ENCODE data around the gene TXNRD2.
A peak's percentile ranks its signal among the peaks of the same experiment; 100 is the strongest.
"Not testable (repeated sequence)": the region's sequence is repeated elsewhere in the genome, so short reads cannot be mapped to it uniquely, and the experiment has no call there.

TXNRD2 gene

GRCh38 chr22:19942157-19943081 lies 801 bp upstream of the TXNRD2 start:
- DNase-seq: peak; percentile 65

- peak; percentile 45 for DNase-seq
Observed at GRCh38 chr22:19940536-19941364, 868 bp downstream of the TXNRD2 start.

- DNase-seq: no peak
Observed at GRCh38 chr22:19937616-19938473, 3.8 kb downstream of the TXNRD2 start.

GRCh38 chr22:19936513-19936912 lies 5.1 kb downstream of the TXNRD2 start:
- no peak for DNase-seq

- DNase-seq: not testable (repeated sequence)
Observed at GRCh38 chr22:19935123-19935718, 6.4 kb downstream of the TXNRD2 start.

GRCh38 chr22:19933341-19934241 lies 8.0 kb downstream of the TXNRD2 start:
- no peak for DNase-seq

GRCh38 chr22:19932367-19933206 lies 9.0 kb downstream of the TXNRD2 start:
- DNase-seq: no peak

- DNase-seq: no peak
Observed at GRCh38 chr22:19931514-19931913, 10.1 kb downstream of the TXNRD2 start.

GRCh38 chr22:19930551-19931486 lies 10.8 kb downstream of the TXNRD2 start:
- no peak for DNase-seq

- no peak for DNase-seq
Observed at GRCh38 chr22:19929586-19930550, 11.8 kb downstream of the TXNRD2 start.

GRCh38 chr22:19928207-19928606 lies 13.4 kb downstream of the TXNRD2 start:
- DNase-seq: no peak

- DNase-seq: no peak
Observed at GRCh38 chr22:19927696-19928095, 13.9 kb downstream of the TXNRD2 start.

GRCh38 chr22:19926028-19926427 lies 15.6 kb downstream of the TXNRD2 start:
- DNase-seq: not testable (repeated sequence)

- DNase-seq: no peak
Observed at GRCh38 chr22:19923914-19924513, 17.6 kb downstream of the TXNRD2 start.

GRCh38 chr22:19921544-19922081 lies 20.0 kb downstream of the TXNRD2 start:
- DNase-seq: no peak

- DNase-seq: no peak
Observed at GRCh38 chr22:19919701-19920363, 21.8 kb downstream of the TXNRD2 start.

Data from right forelimb (tissue), 1 donor.